H1 (cell line): ENCODE measurements around the gene CCDC89.

ENCODE experiments used
- BACH1 ChIP-seq: IDR thresholded peaks from 2 replicates; pipeline ENCODE4 v1.6.1; 2012; ENCODE audit warnings: low read length, improper control_type of control experiment
- CBX8 ChIP-seq: fragments of 300-800, 300-1000 bp; sonication (generic); IDR thresholded peaks from 2 replicates; pipeline ENCODE4 v1.7.1; 2016; ENCODE audit warnings: low read depth, low read length, borderline replicate concordance
- CHD2 ChIP-seq: IDR thresholded peaks from 2 replicates; pipeline ENCODE4 v1.6.1; 2012; ENCODE audit warnings: low read length, improper control_type of control experiment
- CREB1 ChIP-seq: IDR thresholded peaks from 2 replicates; pipeline ENCODE4 v1.6.1; 2012; ENCODE audit warnings: inconsistent platforms
- CTCF ChIP-seq, 3 experiments: IDR thresholded peaks; 1 replicate in 2 of 3; 2 replicates in 1 of 3; pipeline versions ENCODE4 v1.5.1 to v1.6.1; 2011; ENCODE audit warnings: low read length in 3 of 3, mild to moderate bottlenecking in 3 of 3, inconsistent platforms in 2 of 3, low read depth in 1 of 3, moderate library complexity in 1 of 3; ENCODE audit not compliant: insufficient read depth in 1 of 3; ENCODE audit errors: control extremely low read depth in 1 of 3
- EP300 ChIP-seq, 2 experiments: IDR thresholded peaks; 1 replicate in 1 of 2; 2 replicates in 1 of 2; pipeline ENCODE4 v1.6.1; 2011 to 2012; ENCODE audit warnings: low read depth in 2 of 2, low read length in 2 of 2, mild to moderate bottlenecking in 2 of 2, borderline replicate concordance in 1 of 2, inconsistent platforms in 1 of 2, moderate library complexity in 1 of 2
- TAF1 ChIP-seq: IDR thresholded peaks from 2 replicates; pipeline ENCODE4 v1.6.1; 2011; ENCODE audit warnings: mild to moderate bottlenecking, low read depth, low read length
- YY1 ChIP-seq: IDR thresholded peaks from 2 replicates; pipeline ENCODE4 v1.6.1; 2011; ENCODE audit warnings: low read depth, mild to moderate bottlenecking, low read length
- TF ChIP-seq, protein P1 (sequence below): IDR thresholded peaks from 2 replicates; pipeline ENCODE4 v1.6.1; 2012; ENCODE audit warnings: inconsistent platforms

- TF ChIP-seq TAF1 (no peak), CBX8 (no peak), CHD2 (no peak), CREB1 (no peak), BACH1 (no peak), EP300 (IDR thresholded peaks at IDR 0.05; ENCODE audit: borderline replicate concordance in 1 of 2, low read depth in 2 of 2, low read length in 2 of 2) (no peak), CTCF (IDR thresholded peaks at IDR 0.05; ENCODE audit: control extremely low read depth in 1 of 3, insufficient read depth in 1 of 3, low read depth in 1 of 3, low read length in 3 of 3) (no peak), YY1 (no peak)
- TF ChIP-seq, protein P1, sequence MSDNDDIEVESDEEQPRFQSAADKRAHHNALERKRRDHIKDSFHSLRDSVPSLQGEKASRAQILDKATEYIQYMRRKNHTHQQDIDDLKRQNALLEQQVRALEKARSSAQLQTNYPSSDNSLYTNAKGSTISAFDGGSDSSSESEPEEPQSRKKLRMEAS, result no peak
Observed at GRCh38 chr11:85682330-85683305, 3.4 kb downstream of the CCDC89 start.
